HCT116 (cell line): ENCODE results near the gene UCN. TPM values are rescaled to one million over a fixed set of nuclear protein-coding genes. Genes with fewer than 3 reads are reported as not detected.

Source experiments
- ATAC-seq: fragments of 200-7000 bp; cut with Tn5 transposase; 2 replicates; pipeline ENCODE4 v1.9.1; 2020; ENCODE audit warnings: mild to moderate bottlenecking, moderate library complexity
- BruUV-seq: library from RNA; stranded (reverse); fragments of 400-500 nt; replicated peaks from 2 replicates; lab custom pipeline; 2021; lab: Mats Ljungman, UMichigan
- CTCF ChIA-PET: fragments of 300-600 bp; sonication (Branson Sonifier 250); formaldehyde crosslinking; loops from one replicate; lab custom pipeline; 2021; ENCODE audit warnings: antibody characterized with exemption; lab: Charles Lee
- POLR2A ChIA-PET: fragments of 300-600, 350-600 bp; sonication (Branson Sonifier 250); formaldehyde crosslinking; loops from one replicate; lab custom pipeline; 2021; ENCODE audit warnings: antibody characterized with exemption; lab: Charles Lee
- RAD21 ChIA-PET, 2 experiments: fragments of 300-600 bp; sonication (Branson Sonifier 250); formaldehyde crosslinking; loops; one replicate each; lab custom pipeline; 2023; ENCODE audit warnings: low total read pairs in 2 of 2; ENCODE audit not compliant: uncharacterized antibody in 2 of 2, unreplicated experiment in 2 of 2, low non-redundant PET in 1 of 2; lab: Charles Lee
- DNase-seq: peaks from one replicate; pipeline ENCODE4 v3.0.0-alpha.2; 2010; ENCODE audit warnings: low read depth, low spot score
- H2AFZ ChIP-seq: fragments of 200-600 bp; shearing (Covaris generic), sonication (generic); 2 replicates; pipeline ENCODE4 v1.6.1; 2017; ENCODE audit warnings: low read depth, mixed run types, mixed read lengths, antibody characterized with exemption, low read length; ENCODE audit not compliant: poor library complexity, severe bottlenecking
- H3K27ac ChIP-seq: 2 replicates; pipeline ENCODE4 v1.5.1; 2012; ENCODE audit warnings: low read depth, low read length
- H3K27me3 ChIP-seq: fragments of 200-600 bp; sonication (generic); 2 replicates; pipeline ENCODE4 v1.6.1; 2016; ENCODE audit warnings: mixed run types, low read length, mixed read lengths; ENCODE audit not compliant: insufficient read depth
- H3K36me3 ChIP-seq, 2 experiments: fragments of 200-500 bp in 1 of 2; fragments of 200-600 bp in 1 of 2; sonication (Bioruptor generic) in 1 of 2; sonication (generic) in 1 of 2; 2 replicates each; pipeline versions ENCODE4 v1.5.1 to v1.6.1; 2014 to 2016; ENCODE audit warnings: low read length in 2 of 2, inconsistent platforms in 1 of 2, mixed read lengths in 1 of 2, mixed run types in 1 of 2; ENCODE audit not compliant: insufficient read depth in 2 of 2, control insufficient read depth in 1 of 2
- H3K4me1 ChIP-seq, 2 experiments: fragments of 200-600 bp in 1 of 2; sonication (generic) in 1 of 2; 2 replicates each; pipeline versions ENCODE4 v1.5.1 to v1.6.1; 2012 to 2017; ENCODE audit warnings: low read length in 2 of 2, inconsistent platforms in 1 of 2, mild to moderate bottlenecking in 1 of 2, mixed read lengths in 1 of 2, mixed run types in 1 of 2, moderate library complexity in 1 of 2; ENCODE audit not compliant: insufficient read depth in 2 of 2, control insufficient read depth in 1 of 2
- H3K4me2 ChIP-seq: fragments of 200-600 bp; sonication (generic); 2 replicates; pipeline ENCODE4 v1.6.1; 2017; ENCODE audit warnings: mixed run types, low read length, mixed read lengths
- H3K4me3 ChIP-seq, 2 experiments: fragments of 200-600 bp in 1 of 2; sonication (generic) in 1 of 2; replicated peaks in 1 of 2; 2 replicates each; pipeline ENCODE4 v1.5.1; 2011 to 2016; ENCODE audit warnings: low read length in 2 of 2, control low read depth in 1 of 2, low read depth in 1 of 2, mild to moderate bottlenecking in 1 of 2, mixed read lengths in 1 of 2, mixed run types in 1 of 2
- H3K79me2 ChIP-seq: fragments of 200-600 bp; sonication (generic); 2 replicates; pipeline ENCODE4 v1.6.1; 2017; ENCODE audit warnings: mild to moderate bottlenecking, mixed run types, low read length, moderate library complexity, mixed read lengths; ENCODE audit not compliant: insufficient read depth
- H3K9ac ChIP-seq: fragments of 200-600 bp; sonication (generic); 2 replicates; pipeline ENCODE4 v1.6.1; 2016; ENCODE audit warnings: low read length, mixed read lengths
- H3K9me2 ChIP-seq: fragments of 200-600 bp; sonication (generic), shearing (Covaris generic); 2 replicates; pipeline ENCODE4 v1.6.1; 2017; ENCODE audit warnings: mixed run types, mild to moderate bottlenecking, moderate library complexity; ENCODE audit not compliant: insufficient read depth
- H3K9me3 ChIP-seq, 2 experiments: fragments of 200-500 bp in 1 of 2; fragments of 200-600 bp in 1 of 2; sonication (Bioruptor generic) in 1 of 2; sonication (generic) in 1 of 2; 2 replicates each; pipeline ENCODE4 v1.6.1; 2014 to 2017; ENCODE audit warnings: low read length in 2 of 2, mixed read lengths in 2 of 2, inconsistent platforms in 1 of 2, low read depth in 1 of 2, mild to moderate bottlenecking in 1 of 2, mixed run types in 1 of 2, moderate library complexity in 1 of 2; ENCODE audit not compliant: control insufficient read depth in 1 of 2, insufficient read depth in 1 of 2
- H4K20me1 ChIP-seq: fragments of 200-600 bp; sonication (generic), shearing (Covaris generic); 2 replicates; pipeline ENCODE4 v1.6.1; 2017; ENCODE audit warnings: mixed run types, mild to moderate bottlenecking, moderate library complexity; ENCODE audit not compliant: insufficient read depth
- CEBPB ChIP-seq: IDR thresholded peaks from 2 replicates; pipeline ENCODE4 v1.6.1; 2012; ENCODE audit warnings: low read depth
- CTCF ChIP-seq, 3 experiments: fragments of 200-600 bp in 1 of 3; sonication (generic) in 1 of 3; IDR thresholded peaks in 2 of 3; conservative IDR thresholded peaks in 1 of 3; 2 replicates each; pipeline ENCODE4 v1.5.1; 2012 to 2017; ENCODE audit warnings: low read depth in 2 of 3, low read length in 2 of 3, antibody characterized with exemption in 1 of 3, borderline replicate concordance in 1 of 3, control low read depth in 1 of 3, mild to moderate bottlenecking in 1 of 3, mixed read lengths in 1 of 3, mixed run types in 1 of 3, moderate library complexity in 1 of 3; ENCODE audit not compliant: insufficient read depth in 1 of 3
- EZH2phosphoT487 ChIP-seq: fragments of 200-600 bp; IDR thresholded peaks from 2 replicates; pipeline ENCODE4 v1.6.1; 2018; ENCODE audit warnings: antibody characterized with exemption, borderline replicate concordance
- FOSL1 ChIP-seq: IDR thresholded peaks from 2 replicates; pipeline ENCODE4 v1.6.1; 2012; ENCODE audit warnings: low read depth
- JUND ChIP-seq: IDR thresholded peaks from 2 replicates; pipeline ENCODE4 v1.6.1; 2012
- MAX ChIP-seq: IDR thresholded peaks from 2 replicates; pipeline ENCODE4 v1.6.1; 2012
- POLR2AphosphoS5 ChIP-seq: IDR thresholded peaks from 2 replicates; pipeline ENCODE4 v1.6.1; 2011; ENCODE audit warnings: mild to moderate bottlenecking, low read depth, low read length, moderate library complexity
- RAD21 ChIP-seq: IDR thresholded peaks from 2 replicates; pipeline ENCODE4 v1.6.1; 2012; ENCODE audit warnings: low read depth, mild to moderate bottlenecking
- SIN3A ChIP-seq: IDR thresholded peaks from 2 replicates; pipeline ENCODE4 v1.6.1; 2012; ENCODE audit warnings: low read depth
- SP1 ChIP-seq: IDR thresholded peaks from 2 replicates; pipeline ENCODE4 v1.6.1; 2012; ENCODE audit warnings: low read depth
- ZFX ChIP-seq: fragments of 450-650 bp; IDR thresholded peaks from 2 replicates; pipeline ENCODE4 v1.6.1; 2017
- intact Hi-C: fragments of 100-400 bp; cut with micrococcal nuclease; formaldehyde crosslinking; loops from 2 replicates; pipeline ENCODE4 v1.10.0; 2022
- total RNA-seq: library from RNA; stranded (reverse); gene quantifications from one replicate; pipeline ENCODE4 v1.2.1, GENCODE V29; 2021; ENCODE audit not compliant: unreplicated experiment
- TF ChIP-seq, protein P1 (sequence below): IDR thresholded peaks from 2 replicates; pipeline ENCODE4 v1.6.1; 2012

Gene UCN
- total RNA-seq, 1 experiment from 2014 or later: 8.0 TPM

- CTCF ChIA-PET: no interaction called here
- TF ChIP-seq SP1: no peak
- TF ChIP-seq MAX: no peak
- no peak for TF ChIP-seq SIN3A
- no peak for TF ChIP-seq EZH2phosphoT487
- no peak for TF ChIP-seq CEBPB
- no peak for TF ChIP-seq FOSL1
- TF ChIP-seq CTCF (IDR thresholded peaks at IDR 0.05 in 2 of 3, conservative IDR thresholded peaks at IDR 0.05 in 1 of 3; ENCODE audit: borderline replicate concordance in 1 of 3, insufficient read depth in 1 of 3, low read depth in 2 of 3, low read length in 2 of 3): no peak
- TF ChIP-seq JUND: no peak
- no peak for TF ChIP-seq RAD21
- TF ChIP-seq, protein P1, sequence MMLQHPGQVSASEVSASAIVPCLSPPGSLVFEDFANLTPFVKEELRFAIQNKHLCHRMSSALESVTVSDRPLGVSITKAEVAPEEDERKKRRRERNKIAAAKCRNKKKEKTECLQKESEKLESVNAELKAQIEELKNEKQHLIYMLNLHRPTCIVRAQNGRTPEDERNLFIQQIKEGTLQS: no peak
- TF ChIP-seq ZFX: no peak
- TF ChIP-seq POLR2AphosphoS5: no peak
- no peaks in the 10 kb centered on the region for H3K9me2 ChIP-seq
- peaks cover 0 to 5% of the 10 kb centered on the region in 2 experiments; a peak in 3 of 4 replicates for H3K4me1 ChIP-seq
- no peak overlapping the region for H2AFZ ChIP-seq
- H3K27me3 ChIP-seq: no peaks in the 10 kb centered on the region
- DNase-seq (no peak), ATAC-seq (no peak)
- POLR2A ChIA-PET: no interaction called here
- peaks cover 0 to 5% of the 10 kb centered on the region in 2 experiments; a peak in 1 of 4 replicates for H3K36me3 ChIP-seq
- no peaks in the 10 kb centered on the region for H3K79me2 ChIP-seq
- H3K9ac ChIP-seq: no peak overlapping the region
- H3K4me2 ChIP-seq: no peak overlapping the region
- H4K20me1 ChIP-seq: no peaks in the 10 kb centered on the region
- H3K27ac ChIP-seq: no peak overlapping the region
- intact Hi-C loops: no loop called here
- RAD21 ChIA-PET: no interaction called here
- H3K4me3 ChIP-seq: no peak overlapping the region
- H3K9me3 ChIP-seq: no peaks in the 10 kb centered on the region
- BruUV-seq: no TSS peak
Observed at GRCh38 chr2:27307545-27308358, 493 bp downstream of the UCN start.
